Stimulated activated CD4-positive, alpha-beta T cell treated with anti-CD3 and anti-CD28 coated beads, TNF-alpha, amount 100 ng/mL, for 24 hours (primary cell): ENCODE data around the gene PARD3B.

Source experiments
- DNase-seq, 3 experiments: peaks; one replicate each; pipeline ENCODE4 v3.0.0-alpha.2; 2020; ENCODE audit warnings: low read depth in 3 of 3

The PARD3B gene

GRCh38 chr2:204948024-204948763 lies 402.9 kb downstream of the PARD3B start:
- DNase-seq, result no peak

- DNase-seq, result no peak
These were observed 403.5 kb downstream of the PARD3B start for GRCh38 chr2:204948822-204949221.

- DNase-seq, result no peak
These were observed 405.5 kb downstream of the PARD3B start for GRCh38 chr2:204950695-204951346.

- no peak for DNase-seq
These were observed 413.1 kb downstream of the PARD3B start for GRCh38 chr2:204958371-204958770.

GRCh38 chr2:204964414-204964813 lies 419.1 kb downstream of the PARD3B start:
- DNase-seq, result no peak

GRCh38 chr2:204966245-204966644 lies 421.0 kb downstream of the PARD3B start:
- DNase-seq, result no peak

GRCh38 chr2:204967199-204967960 lies 422.1 kb downstream of the PARD3B start:
- DNase-seq, result peak in 1 of 3 experiments; percentile 14

- DNase-seq, result no peak
These were observed 426.1 kb downstream of the PARD3B start for GRCh38 chr2:204971206-204971907.

GRCh38 chr2:204972161-204972560 lies 426.9 kb downstream of the PARD3B start:
- DNase-seq, result no peak

GRCh38 chr2:204972606-204973336 lies 427.5 kb downstream of the PARD3B start:
- DNase-seq, result no peak

- DNase-seq, result no peak
These were observed 428.3 kb downstream of the PARD3B start for GRCh38 chr2:204973616-204974015.

GRCh38 chr2:204974487-204974886 lies 429.2 kb downstream of the PARD3B start:
- DNase-seq, result no peak

- no peak for DNase-seq
These were observed 432.6 kb downstream of the PARD3B start for GRCh38 chr2:204977914-204978313.

- no peak for DNase-seq
These were observed 437.0 kb downstream of the PARD3B start for GRCh38 chr2:204982303-204982702.

- DNase-seq, result no peak
These were observed 439.2 kb downstream of the PARD3B start for GRCh38 chr2:204984518-204984917.

- no peak for DNase-seq
These were observed 441.4 kb downstream of the PARD3B start for GRCh38 chr2:204986641-204987040.

- DNase-seq, result no peak
These were observed 443.6 kb downstream of the PARD3B start for GRCh38 chr2:204988836-204989235.

GRCh38 chr2:204989877-204990276 lies 444.6 kb downstream of the PARD3B start:
- DNase-seq, result no peak

GRCh38 chr2:205001300-205001966 lies 456.2 kb downstream of the PARD3B start:
- DNase-seq, result no peak

GRCh38 chr2:205002390-205002789 lies 457.1 kb downstream of the PARD3B start:
- DNase-seq, result no peak

- DNase-seq, result no peak
These were observed 458.0 kb downstream of the PARD3B start for GRCh38 chr2:205003288-205003687.
